GM18868 (cell line): Measurements from ENCODE around the gene MYH6.

Source experiments
- ATAC-seq: cut with Tn5 transposase; IDR thresholded peaks from one replicate; pipeline ENCODE4 v1.9.1; 2021; ENCODE audit warnings: mild to moderate bottlenecking, moderate library complexity; ENCODE audit not compliant: unreplicated experiment

The MYH6 gene

DNA sequence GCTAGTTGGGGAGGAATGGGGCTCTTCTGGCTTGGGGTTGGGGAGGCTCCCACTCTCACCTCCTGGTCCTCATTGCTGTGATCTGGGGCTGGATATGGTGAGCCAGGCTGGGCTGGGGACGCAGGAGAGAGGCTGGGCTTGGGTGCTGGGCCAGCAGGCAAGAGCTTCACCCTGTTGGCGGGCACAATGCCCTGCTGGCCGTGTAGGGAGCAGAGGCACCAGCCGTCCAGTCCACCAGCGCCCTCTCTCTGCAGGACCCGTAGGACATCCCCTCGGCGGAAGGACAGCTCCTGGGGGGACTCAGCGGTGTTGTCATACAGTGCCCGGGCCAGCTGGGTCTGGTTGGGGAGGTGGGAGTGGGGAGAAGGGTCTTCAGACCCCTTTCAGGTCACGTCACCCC, 47.6 kb downstream of the MYH6 start:
- ATAC-seq, result no peak

DNA sequence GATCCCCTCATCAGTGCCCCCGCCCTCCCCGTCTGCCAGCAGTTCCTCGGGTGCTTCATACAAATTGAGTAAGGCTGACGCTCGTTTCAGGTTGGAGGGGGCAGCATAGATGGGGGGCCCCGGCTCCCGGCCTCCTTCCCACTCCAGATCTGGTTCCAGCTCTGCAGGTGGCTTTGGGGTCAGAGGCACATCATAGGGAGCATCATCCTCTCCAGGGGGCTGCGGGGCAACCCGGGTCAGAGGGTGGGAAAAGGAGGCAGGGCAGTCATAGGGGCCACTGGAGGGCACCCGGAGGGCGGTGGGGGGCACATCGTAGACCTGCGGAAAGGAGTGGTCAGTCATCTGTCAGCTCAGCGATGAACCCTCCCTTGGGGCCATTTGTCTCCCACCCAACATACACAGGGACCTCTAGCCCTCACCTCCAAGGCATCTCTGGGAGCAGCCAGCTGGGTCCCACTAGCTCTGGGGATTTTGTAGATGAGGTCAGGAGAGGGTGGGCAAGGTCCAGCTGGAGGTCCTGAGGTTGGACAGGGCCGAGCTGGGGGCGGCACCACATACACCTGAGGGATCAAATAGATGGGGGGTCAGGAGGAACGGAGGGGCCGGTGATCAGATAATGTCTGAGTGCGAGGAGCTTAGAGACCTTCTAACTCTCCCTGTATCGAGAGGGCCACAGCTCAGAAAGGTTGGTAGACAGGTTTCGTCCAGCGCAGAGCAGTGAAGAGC, 48.2 kb downstream of the MYH6 start:
- ATAC-seq, result no peak

DNA sequence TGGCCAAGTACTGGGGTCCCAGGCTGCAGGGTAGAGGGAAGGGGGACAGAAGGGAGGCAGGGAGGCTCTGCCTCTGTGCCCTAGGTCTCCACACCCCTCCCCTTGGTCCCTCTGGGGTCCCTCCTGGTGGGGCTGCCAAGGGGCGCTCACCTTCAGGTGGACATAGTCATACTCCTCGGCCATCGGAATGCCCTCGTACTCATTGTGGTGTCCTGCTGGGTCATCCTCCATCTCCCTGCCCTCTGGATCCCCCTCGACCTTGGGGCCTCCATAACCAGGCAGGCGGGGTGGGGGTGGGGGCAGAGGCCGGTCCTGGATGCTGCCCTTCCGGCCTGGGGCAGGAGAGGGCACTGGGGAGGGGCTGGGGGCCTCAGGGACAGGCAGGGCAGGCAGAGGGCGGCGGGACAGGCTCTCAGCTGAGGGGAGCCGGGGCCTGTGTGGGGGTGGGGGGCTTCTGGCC, 48.9 kb downstream of the MYH6 start:
- ATAC-seq, result no peak

DNA sequence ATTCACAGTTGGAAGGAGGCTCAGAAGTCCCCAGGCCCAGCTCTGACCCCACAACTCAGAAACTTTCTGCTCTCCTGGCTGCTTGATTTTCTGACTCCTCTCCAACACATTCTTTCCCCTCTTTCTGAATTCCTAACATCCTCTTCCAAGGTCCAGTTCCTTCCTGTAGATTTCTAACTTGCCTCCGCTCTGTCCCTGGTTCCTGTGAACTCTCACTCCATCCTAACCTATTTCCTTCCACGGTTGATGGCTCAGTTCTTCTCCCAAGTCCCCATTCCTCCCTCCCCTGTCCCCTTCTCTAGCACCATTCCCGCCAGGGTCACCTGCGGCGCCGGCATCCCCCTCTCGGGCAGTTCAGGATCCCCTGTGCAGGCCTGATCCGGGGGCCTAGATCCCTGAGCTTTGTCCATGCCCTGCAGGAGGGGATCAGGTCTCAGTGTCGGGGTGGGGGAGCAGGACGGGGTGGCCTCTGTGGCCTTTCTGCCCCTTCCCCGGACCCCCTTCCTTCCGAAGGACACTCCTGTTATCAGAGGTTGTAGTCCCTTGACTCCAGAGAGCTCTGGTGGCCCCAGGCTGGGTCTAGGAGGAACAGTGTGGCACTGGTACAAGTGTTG, 49.4 kb downstream of the MYH6 start:
- ATAC-seq, result no peak

DNA sequence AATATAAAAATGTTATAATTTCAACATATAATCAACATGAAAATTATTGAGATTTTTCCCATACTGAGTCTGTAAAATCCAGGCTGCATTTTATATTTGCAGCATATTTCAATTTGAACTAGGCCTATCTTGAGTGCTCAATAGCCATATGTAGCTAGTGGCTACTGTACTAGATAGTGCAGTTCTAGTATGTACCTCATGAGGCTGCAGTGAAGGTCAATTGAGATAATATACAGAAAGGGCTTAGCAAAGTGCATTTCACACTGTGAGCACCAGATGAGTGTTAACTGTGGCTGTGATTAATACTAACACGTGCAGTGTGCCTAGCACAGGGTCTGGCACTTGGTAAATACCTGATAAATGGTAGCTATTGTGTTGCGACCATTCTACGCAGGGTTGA, 50.0 kb downstream of the MYH6 start:
- ATAC-seq, result no peak

DNA sequence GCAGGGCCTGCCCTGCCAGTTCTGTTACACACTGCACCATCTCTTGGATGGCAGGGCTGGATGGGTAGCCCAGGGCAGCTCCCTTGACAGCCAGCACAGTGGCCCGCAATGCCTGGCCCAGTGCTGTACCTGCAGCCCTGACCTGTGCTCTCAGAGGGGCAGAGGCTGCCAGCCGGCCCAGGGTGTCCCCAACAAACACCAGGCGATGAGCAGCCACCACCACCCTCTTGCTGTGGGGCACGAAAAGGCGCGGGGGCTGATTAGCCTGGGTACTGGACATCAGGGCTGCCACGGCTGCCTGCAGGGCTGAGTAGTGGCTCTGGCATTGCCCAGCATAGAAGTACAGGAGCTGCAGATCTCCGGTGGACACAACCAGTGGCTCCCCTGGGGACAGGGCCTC, 50.8 kb downstream of the MYH6 start:
- ATAC-seq, result no peak

DNA sequence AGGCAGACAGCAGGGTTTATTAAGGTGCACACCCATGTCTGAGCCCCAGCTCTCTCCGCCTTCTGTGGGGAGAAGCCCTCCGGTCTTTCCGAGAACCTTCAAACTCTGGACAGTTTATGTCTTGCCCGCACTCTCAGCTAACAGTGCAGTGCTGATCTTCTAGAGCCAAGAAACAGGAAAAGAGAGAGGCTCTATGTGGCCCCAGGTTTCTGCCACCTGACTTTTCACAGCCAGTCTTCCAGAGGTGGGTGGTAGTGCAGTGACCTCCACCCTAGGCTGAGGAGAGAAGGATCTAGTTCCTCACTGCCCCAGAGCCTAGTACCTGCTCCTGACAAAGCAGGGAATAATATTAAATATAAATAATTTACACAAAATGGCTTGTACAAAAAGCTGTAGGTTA, 51.4 kb downstream of the MYH6 start:
- no peak for ATAC-seq

DNA sequence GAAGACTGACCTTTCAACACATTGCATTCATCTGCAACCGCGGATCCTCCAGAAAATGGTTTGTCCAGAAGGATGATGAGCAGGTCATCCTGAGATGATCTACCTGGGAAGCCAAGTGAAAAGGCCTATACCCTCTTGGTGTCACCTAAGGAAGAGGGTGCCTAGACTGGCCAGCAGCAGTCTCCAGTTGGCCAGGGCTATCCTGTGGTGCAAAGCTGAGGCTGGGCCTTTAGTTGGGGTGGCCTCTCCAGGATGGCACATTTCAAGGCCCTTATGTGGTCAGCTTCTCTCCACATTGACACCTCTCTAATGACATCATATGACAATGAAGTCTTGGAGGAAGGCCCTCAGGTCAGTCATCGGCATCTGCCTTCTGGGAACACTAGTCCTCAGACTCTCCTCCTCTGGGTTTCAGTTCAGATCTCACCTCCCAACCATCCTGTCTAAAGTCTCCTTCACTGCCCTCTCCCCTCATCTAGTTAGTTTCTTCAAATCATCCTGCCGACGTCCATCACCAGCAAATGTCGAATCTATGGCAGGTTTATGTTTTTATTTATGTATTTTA, 52.1 kb downstream of the MYH6 start:
- ATAC-seq, result no peak

DNA sequence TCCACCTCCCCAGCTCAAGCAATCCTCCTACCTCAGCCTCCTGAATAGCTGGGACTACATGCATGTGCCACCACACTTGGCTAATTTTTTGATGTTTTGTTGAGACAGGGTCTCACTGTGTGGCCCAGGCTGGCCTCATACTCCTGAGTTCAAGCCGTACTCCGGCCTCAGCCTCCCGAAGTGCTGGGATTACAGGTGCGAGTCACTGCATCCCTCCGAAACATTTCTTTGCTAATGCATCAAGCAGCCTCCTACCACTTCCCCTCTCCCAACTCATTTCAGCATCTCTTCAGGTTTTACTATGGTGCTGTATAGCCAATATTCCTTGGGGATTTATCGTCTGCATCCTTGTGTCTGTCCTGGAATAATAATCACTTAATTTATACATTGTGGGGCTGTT, 53.1 kb downstream of the MYH6 start:
- ATAC-seq, result no peak

DNA sequence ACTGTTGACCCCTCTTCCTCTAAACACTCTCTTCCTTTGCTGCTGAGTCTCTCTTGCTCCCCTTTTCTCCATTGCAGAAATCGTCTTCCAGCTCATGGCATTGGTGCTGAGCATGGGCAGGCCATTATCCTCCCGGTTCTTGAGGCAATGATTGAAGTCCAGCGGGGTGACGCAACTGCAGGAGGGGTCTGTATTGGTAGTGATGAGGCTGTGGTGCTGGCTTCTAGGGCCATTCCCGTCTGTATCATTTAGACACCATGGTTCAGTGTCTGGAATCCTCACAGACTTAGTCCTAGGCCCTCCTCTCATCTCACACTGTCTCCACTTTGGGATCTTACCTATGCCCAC, 54.7 kb downstream of the MYH6 start:
- no peak for ATAC-seq

DNA sequence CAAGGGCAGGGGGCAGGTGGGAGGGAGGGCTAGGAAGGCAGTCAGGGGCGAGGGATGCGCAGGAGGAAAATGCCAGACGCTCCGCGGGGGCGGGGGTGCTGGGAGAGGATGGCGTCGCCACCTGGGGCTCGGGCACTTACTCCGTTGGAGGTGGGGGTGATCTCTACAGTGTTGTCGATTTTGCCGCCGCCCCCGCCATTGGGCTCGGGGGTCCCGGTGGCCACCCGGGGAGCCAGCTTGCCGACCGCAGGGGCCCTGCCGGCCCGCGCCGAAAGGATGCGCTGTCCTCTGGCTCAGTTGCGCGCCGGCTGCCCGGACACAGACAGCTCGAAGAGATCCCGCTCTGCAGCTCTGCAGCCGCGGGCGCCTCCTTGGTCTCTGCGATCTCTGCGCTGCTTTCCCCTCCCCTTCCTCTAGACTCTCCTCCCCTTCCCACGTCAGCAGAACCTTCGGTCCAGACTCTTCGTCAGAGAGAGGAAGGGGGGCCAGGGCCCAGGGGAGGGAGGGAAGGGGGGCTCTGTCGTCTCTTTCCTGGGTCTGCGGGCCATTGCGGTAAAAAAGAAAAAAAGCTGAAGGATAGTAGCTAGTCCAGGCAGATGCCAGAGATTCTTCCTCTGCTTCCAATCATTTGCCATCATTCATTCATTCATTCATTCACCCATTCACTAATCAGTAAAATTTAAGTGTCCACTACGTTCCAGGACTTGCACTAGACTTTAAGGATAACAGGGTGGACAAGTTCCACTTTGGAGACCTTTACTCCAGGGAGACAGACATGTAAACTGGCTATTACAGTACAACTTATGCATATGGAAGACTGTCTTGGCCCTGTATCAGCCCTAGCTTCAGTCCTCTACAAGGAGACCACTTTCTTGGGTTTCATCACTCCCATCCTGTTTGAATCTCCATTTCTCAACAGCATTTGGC, 55.3 kb downstream of the MYH6 start, which contains the start of gene SLC22A17:
SLC22A17 (minus strand) TSS at position 382 of the 927 bp plus-strand sequence.
- no peak for ATAC-seq

DNA sequence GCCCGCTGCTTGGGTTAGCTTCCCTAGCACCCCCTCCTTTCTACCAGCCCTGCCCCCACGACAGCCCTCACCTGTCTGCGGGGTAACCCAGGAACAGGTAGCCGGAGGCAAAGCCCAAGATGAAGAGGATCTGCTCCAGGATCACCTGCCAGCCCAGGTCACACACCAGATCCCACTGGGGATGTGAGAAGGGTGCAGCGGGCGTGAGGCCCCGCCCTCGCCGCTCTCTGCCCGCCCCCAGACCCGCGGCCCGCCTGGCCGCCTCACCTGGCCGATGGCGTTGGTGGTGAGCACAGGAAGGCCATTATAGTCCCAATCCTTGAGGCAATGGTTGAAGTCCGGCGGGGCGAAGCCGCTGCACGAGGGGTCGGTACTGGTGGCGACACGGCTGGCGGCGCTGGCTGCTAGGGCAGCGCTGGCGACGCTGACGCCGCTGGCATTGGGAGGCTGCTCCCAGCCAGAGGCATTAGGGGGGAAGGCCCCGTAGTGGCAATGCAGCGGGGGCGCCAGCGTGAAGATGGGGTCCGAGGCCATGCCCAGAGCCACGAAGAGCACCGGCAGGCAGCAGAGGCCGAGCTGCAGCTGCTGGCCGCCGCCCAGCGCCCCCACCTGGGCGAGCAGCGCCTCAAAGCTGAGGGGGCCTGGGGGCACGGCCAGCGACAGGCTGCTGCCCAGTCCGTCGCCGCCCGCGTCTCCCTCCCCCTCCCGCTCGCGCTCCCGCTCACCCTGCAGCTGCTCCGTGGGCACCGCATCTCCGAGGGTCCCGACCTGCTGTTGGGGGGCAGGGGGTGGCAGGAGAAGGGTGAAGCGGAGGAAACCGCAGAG, 56.2 kb downstream of the MYH6 start:
- no peak for ATAC-seq

DNA sequence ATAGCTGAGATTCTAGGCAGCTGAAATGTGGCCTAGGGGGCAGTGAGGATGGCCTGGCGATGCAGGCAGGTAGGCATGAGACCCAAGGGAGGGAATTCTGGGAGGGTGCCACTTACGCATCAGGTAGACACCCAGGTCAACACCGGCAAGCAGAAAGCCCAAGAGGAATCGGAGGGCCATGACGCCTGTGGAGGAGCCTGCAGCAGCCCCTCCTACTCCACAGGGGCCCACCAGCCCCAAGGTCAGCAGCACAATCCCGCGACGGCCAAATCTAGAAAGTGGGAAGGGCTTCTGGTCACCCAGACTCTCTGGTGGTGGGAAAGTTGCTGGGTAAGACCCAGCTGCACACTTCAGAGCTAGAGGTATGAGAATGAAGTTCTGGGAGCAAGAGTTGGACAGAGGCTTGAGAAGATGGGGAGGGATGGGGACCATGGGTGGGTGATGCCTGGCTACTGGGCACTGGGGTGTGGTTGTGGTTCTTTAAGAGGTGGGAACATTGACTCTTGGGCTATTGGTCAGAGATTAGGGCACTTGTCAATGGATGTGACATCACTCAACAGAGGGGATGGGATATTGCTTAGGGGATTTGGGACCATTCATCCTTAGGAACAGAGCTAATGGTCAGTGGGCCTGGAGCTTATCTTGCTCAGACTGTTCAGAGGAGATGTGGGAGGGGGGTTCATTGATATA, 58.8 kb downstream of the MYH6 start:
- ATAC-seq, result no peak

DNA sequence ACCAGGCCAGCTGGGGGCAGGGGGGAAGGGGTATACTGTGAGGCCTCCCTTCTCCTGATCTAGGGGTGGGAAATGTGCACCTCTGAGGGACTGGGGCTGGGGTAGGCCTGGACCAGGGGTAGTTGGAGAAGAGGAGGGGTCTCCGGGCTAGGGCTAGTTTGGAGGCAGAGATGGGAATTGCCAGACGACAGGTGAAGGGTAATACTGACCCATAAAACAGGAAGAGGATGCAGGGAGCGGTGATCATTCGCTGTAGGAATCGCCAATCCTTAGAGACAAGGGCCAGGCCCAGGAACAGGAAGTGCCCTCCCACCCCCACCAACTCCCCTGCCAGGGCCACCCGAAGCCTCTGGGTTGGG, 59.8 kb downstream of the MYH6 start:
- no peak for ATAC-seq

DNA sequence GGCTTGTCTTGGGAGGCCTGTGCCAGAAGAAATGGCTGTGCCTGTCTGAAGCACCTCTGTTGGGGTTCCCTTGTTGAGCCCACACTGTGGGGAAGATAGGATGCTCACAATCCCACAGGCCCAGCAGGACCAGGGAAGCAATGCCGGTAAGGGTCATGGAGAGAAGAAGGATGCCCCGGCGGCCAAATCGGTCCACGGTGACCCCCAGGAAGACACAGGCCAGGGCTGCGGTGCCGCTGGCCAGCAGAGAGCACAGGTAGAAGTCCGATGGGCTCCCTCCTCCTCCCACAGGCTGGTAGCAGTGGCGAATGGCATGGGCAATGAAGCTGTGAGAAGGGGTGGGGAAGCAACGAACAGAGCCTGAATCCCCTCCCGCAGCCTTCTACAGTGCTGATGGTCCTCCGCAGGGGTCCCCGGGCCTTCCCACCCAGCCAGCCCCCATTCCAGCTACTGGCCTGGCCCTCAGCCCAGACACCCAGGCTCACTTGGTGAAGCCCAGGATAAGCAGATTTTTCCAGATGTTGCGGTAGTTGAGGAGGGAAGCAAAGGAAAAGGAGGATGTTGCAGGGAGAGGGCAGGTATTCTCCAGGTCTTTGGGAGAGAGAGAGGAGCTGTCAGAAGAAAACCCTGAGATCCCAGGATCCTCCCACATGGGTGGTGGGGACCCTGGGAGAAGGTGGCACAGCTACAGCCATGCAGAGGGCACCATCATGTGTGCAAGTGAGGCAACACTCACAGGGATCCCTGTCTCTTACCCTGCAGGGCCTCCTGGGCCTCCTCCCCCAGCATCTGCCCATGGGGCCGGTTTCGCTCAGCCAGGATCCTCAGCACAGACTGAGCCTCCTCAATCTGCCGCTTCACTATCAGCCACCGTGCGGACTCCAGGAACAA, 60.4 kb downstream of the MYH6 start:
- no peak for ATAC-seq

DNA sequence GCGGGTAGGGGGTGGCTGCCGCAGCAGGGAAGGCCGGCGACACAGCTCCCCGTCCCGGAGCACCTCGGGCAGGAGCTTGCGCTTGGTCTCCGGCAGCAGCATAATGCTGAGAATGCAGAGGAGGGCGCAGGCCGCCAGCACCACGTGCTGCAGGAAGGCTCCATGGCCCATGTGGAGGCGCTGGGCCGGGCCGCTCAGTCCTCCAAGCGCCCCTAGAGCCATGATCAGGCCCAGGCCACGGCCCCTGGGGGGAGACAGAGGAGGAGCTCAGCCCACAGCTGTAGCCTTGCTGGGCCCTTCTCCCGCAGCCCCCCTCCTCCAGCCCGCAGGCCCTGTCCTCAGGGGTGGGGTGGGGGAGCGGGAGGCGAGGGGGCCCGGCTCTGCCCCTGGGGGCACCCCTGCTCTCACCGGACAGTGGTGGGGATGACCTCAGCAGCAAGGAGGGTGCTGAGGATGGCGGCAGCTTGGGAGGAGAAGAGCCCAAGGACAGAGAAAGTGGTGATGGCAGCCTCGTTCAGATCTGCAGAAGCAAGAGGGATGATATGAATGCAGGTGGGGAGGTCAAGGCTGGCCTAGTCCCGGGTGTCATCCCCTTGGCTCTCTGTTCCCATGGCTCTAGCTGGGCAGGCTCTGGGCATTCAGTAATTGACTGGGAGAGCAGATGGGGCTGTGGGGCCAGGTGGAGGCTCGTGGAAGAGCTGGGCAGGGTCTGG, 61.2 kb downstream of the MYH6 start:
- no peak for ATAC-seq

DNA sequence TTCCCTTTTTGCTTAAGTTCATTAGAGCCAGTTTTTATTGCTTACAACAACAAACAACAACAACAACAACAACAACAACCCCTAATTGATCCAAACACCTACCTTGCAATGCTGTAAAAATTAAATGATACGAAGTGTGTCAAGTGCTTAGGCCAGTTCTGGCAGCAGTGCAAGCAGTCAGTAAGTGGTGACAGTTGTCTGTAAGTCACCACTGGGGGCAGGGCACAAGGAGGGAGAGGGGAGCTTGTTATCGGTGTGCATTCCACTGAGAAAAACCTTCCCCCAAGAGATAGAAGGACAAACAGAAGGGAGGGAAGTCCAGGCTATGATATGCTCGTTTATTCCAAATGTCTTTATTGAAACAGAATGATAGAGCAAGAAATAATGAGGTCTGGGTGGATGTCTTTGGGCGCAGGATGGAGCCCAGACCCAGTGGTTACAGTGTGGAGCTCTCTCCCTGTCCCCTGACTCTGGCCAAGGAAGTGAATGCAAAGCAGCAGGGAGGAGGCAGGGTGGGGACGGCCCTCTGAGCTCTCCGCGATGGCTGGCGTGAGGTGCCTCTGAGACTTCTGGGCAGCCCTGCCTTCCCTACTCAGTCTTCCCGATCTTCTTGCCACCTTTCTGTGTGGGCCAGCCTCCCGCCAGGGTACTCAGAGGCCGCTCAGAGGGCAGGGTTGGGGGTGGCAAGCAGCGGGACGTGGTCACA, 61.9 kb downstream of the MYH6 start:
- no peak for ATAC-seq

DNA sequence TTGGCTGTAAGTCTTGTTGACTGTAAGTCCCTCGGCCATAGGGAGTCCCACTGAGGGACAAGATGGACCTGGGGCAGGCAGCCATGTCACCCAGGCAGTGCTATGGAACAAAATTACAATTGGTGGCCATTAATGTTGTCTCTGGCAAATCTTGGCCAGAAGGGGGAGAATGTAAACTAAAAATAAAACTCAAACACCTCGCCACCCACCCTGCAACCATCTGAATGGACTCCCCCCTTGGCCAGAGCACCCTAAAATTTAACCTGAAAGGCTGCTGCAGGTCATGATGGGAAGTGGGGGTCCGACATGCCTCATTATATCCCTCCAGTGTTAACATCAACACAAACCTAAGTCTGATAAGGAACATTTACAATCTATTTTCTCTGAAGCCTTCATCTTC, 63.6 kb downstream of the MYH6 start:
- ATAC-seq, result no peak
